ENCODE data around the gene MROH8. TPM values are rescaled to one million over a fixed set of nuclear protein-coding genes. Genes with fewer than 3 reads are reported as not detected.
"Not testable (repeated sequence)": the region's sequence is repeated elsewhere in the genome, so short reads cannot be mapped to it uniquely, and the experiment has no call there.

MROH8 gene
- total and polyA plus RNA-seq, 2 experiments from 2014 or later, result 5.8 to 12.1 TPM

DNA sequence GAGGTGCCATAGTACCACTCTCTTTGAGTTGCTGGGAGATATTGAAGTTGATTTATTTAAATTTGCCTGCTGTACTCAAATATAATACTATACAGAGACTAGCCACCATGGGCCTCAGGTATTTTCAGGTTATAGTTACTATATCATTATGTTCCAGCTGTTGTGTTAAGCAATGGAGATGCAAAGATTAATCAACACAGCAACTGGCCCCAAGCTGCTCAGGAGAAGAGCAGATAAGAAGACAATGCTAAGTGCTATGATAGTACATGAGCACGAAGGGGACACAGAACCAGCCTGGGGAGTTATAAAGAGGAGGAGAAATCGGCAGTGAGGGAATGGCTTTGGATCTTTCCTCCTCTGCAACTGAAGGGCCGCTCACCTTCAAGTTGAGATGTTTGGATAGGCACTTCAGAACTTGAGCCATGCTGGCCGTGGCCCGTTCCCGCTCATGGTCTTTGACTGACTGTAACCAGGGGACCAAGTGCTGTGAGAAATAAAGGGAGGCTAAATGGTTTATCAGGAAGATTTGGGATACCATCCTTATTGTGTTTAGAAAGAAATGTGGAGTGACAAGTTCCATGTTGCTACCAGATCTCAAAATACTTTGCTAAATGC lies 24.6 kb downstream of the MROH8 start:
- DNase-seq (ENCODE audit: low read depth in 1 of 2, low spot score in 1 of 2), result no peak
- Histone ChIP-seq H3K36me3 (no peaks in the 10 kb centered on the region), H3K27ac (no peak overlapping the region), H3K4me3 (no peak overlapping the region), H3K9me3 (ENCODE audit: low read depth) (no peaks in the 10 kb centered on the region), H3K4me1 (ENCODE audit: low read depth) (no peaks in the 10 kb centered on the region), H3K27me3 (no peaks in the 10 kb centered on the region)
- TF ChIP-seq, protein P1, sequence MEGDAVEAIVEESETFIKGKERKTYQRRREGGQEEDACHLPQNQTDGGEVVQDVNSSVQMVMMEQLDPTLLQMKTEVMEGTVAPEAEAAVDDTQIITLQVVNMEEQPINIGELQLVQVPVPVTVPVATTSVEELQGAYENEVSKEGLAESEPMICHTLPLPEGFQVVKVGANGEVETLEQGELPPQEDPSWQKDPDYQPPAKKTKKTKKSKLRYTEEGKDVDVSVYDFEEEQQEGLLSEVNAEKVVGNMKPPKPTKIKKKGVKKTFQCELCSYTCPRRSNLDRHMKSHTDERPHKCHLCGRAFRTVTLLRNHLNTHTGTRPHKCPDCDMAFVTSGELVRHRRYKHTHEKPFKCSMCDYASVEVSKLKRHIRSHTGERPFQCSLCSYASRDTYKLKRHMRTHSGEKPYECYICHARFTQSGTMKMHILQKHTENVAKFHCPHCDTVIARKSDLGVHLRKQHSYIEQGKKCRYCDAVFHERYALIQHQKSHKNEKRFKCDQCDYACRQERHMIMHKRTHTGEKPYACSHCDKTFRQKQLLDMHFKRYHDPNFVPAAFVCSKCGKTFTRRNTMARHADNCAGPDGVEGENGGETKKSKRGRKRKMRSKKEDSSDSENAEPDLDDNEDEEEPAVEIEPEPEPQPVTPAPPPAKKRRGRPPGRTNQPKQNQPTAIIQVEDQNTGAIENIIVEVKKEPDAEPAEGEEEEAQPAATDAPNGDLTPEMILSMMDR (IDR thresholded peaks at IDR 0.05; ENCODE audit: low read depth, low read length), result no peak

DNA sequence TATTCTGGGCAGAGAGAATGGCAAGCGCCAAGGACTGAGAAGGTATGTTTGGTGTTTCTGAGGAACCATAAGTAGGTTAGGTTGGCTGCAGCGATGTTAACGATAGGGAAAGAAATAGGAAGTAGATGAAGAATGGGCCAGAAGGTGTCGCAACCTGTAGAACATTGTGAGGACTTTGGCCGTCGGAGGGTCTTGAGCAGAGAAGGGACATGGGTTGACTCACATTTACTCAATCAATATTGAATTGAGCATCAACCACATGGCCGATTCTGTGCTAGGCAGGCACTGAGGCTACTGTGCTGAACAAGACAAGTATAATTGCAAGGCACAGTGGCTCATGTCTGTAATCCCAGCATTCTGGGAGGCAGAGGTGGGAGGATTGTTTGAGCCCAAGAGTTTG lies 27.1 kb downstream of the MROH8 start:
- DNase-seq (ENCODE audit: low read depth in 1 of 2, low spot score in 1 of 2), result no peak
- Histone ChIP-seq H3K4me3 (no peak overlapping the region), H3K4me1 (ENCODE audit: low read depth) (no peaks in the 10 kb centered on the region), H3K27ac (no peak overlapping the region), H3K9me3 (ENCODE audit: low read depth) (no peaks in the 10 kb centered on the region), H3K36me3 (no peaks in the 10 kb centered on the region), H3K27me3 (no peaks in the 10 kb centered on the region)
- TF ChIP-seq, protein P1 (IDR thresholded peaks at IDR 0.05; ENCODE audit: low read depth, low read length), result no peak

DNA sequence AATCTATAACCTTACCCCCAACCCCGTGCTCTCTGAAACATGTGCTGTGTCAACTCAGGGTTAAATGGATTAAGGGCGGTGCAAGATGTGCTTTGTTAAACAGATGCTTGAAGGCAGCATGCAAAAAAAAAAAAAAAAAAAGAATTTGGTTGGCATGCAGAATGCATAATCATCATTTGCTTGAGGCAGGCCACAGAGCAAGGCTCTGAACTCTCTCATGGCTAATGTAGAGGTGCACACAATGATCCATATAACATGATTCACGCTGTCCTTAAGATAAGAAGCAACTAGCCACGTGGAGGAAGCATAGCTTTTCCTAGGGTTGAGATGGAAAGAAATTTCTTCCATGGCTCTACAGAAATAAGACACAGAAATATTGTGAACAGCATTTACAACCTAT lies 27.8 kb downstream of the MROH8 start:
- TF ChIP-seq, protein P1 (IDR thresholded peaks at IDR 0.05; ENCODE audit: low read depth, low read length), result no peak
- Histone ChIP-seq H3K4me1 (ENCODE audit: low read depth) (no peaks in the 10 kb centered on the region), H3K36me3 (no peaks in the 10 kb centered on the region), H3K9me3 (ENCODE audit: low read depth) (no peaks in the 10 kb centered on the region), H3K4me3 (no peak overlapping the region), H3K27ac (no peak overlapping the region), H3K27me3 (no peaks in the 10 kb centered on the region)
- no peak for DNase-seq (ENCODE audit: low read depth in 1 of 2, low spot score in 1 of 2)

DNA sequence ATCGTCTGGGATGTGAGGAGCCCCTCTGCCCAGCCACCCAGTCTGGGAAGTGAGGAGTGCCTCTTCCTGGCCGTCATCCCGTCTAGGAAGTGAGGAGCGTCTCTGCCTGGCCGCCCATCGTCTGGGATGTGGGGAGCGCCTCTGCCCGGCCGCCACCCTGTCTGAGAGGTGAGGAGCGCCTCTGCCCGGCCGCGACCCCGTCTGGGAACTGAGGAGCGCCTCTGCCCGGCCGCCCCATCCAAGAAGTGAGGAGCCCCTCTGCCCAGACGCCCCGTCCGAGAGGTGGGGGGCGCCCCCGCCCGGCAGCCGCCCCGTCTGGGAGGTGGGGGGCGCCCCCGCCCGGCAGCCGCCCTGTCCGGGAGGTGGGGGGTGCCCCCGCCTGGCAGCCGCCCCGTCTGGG lies 28.5 kb downstream of the MROH8 start:
- H3K4me1 ChIP-seq (ENCODE audit: low read depth); DNase-seq (ENCODE audit: low read depth in 1 of 2, low spot score in 1 of 2); H3K9me3 ChIP-seq (ENCODE audit: low read depth); H3K27me3 ChIP-seq; H3K4me3 ChIP-seq; H3K36me3 ChIP-seq; H3K27ac ChIP-seq: not testable (repeated sequence)

DNA sequence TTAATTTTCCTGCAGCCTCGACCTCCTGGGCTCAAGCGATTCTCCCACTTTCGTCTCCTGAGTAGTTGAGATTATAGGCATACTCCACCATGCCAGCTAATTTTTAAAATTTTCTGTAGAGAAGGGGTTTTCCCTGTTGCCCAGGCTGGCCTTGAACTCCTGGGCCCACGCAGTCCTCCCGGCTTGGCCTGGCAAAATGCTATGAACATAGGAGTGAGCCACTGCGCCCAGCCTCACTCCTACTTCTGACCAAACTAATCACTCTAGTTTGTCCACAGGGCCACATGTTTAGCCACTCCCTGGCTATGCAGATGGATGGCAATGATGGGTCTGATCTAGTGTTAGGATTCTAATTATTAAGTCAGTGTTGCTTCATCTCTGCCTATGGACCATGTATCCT lies 32.1 kb downstream of the MROH8 start:
- Histone ChIP-seq H3K27ac (no peak overlapping the region), H3K4me3 (no peak overlapping the region), H3K27me3 (no peaks in the 10 kb centered on the region), H3K9me3 (ENCODE audit: low read depth) (no peaks in the 10 kb centered on the region), H3K4me1 (ENCODE audit: low read depth) (no peaks in the 10 kb centered on the region), H3K36me3 (no peaks in the 10 kb centered on the region)
- DNase-seq (ENCODE audit: low read depth in 1 of 2, low spot score in 1 of 2), result no peak
- TF ChIP-seq, protein P1 (IDR thresholded peaks at IDR 0.05; ENCODE audit: low read depth, low read length), result no peak

DNA sequence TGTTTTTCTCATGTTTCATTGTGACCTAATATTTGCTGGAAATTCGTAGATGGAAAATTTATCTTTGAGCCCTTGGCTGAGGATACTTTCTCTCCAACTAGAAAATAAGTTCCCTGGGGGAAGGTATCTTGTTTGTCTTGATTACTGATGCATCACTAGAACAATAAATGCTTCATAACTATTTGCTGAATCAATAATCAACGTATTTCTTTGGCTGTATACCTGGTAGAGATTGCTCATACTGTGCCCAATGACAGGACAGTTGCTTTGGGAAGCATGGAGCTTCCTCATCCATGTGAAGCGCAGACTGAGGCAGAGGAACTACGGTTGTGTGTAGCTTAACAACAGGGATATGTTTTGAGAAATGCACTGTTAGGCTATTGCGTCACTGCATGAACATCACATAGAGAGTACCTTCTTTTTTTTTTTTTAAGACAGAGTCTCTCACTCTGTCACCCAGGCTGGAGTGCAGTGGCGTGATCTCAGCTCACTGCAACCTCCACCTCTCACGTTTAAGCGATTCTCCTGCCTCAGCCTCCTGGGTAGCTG lies 34.4 kb downstream of the MROH8 start:
- DNase-seq (ENCODE audit: low read depth in 1 of 2, low spot score in 1 of 2), result peak in 1 of 2 donors; percentile 12
- Histone ChIP-seq H3K4me3 (no peak overlapping the region), H3K27me3 (no peaks in the 10 kb centered on the region), H3K9me3 (ENCODE audit: low read depth) (no peaks in the 10 kb centered on the region), H3K36me3 (no peaks in the 10 kb centered on the region), H3K4me1 (ENCODE audit: low read depth) (no peaks in the 10 kb centered on the region), H3K27ac (no peak overlapping the region)
- TF ChIP-seq, protein P1 (IDR thresholded peaks at IDR 0.05; ENCODE audit: low read depth, low read length), result no peak

Measured in cardiac muscle cell (in vitro differentiated cells and primary cell).